KMS-11 (cell line): ENCODE results near the gene KCNE1.

Experiments used
- H2AFZ ChIP-seq: fragments of 200-600 bp; sonication (generic); 2 replicates; pipeline ENCODE4 v1.6.1; 2016; ENCODE audit warnings: antibody characterized with exemption, mixed run types, low read depth
- H3K27ac ChIP-seq: fragments of 200-600 bp; sonication (generic); 2 replicates; pipeline ENCODE4 v1.6.1; 2016; ENCODE audit warnings: mild to moderate bottlenecking, mixed run types
- H3K27me3 ChIP-seq: fragments of 200-600 bp; sonication (generic); 2 replicates; pipeline ENCODE4 v1.6.1; 2017; ENCODE audit warnings: mild to moderate bottlenecking, low read depth, mixed run types, moderate library complexity; ENCODE audit not compliant: insufficient read depth
- H3K36me3 ChIP-seq: fragments of 200-600 bp; sonication (generic); 2 replicates; pipeline ENCODE4 v1.6.1; 2017; ENCODE audit warnings: mild to moderate bottlenecking, mixed run types; ENCODE audit not compliant: insufficient read depth
- H3K4me1 ChIP-seq: fragments of 200-600 bp; sonication (generic); 2 replicates; pipeline ENCODE4 v1.6.1; 2016; ENCODE audit warnings: mild to moderate bottlenecking, low read depth, mixed run types; ENCODE audit not compliant: poor library complexity, severe bottlenecking
- H3K4me2 ChIP-seq: fragments of 200-600 bp; sonication (generic); 2 replicates; pipeline ENCODE4 v1.7.0; 2016; ENCODE audit warnings: mild to moderate bottlenecking, mixed run types
- H3K4me3 ChIP-seq: fragments of 200-600 bp; sonication (generic); IDR thresholded peaks from 2 replicates; pipeline ENCODE4 v1.6.1; 2017; ENCODE audit warnings: low read depth, low read length, mixed read lengths; ENCODE audit not compliant: insufficient read depth
- H3K79me2 ChIP-seq: fragments of 200-600 bp; sonication (generic); 2 replicates; pipeline ENCODE4 v1.6.1; 2016; ENCODE audit warnings: low read depth, mixed run types; ENCODE audit not compliant: insufficient read depth
- H3K9ac ChIP-seq: fragments of 200-600 bp; sonication (generic); 2 replicates; pipeline ENCODE4 v1.6.1; 2016; ENCODE audit warnings: mild to moderate bottlenecking, mixed run types
- H4K20me1 ChIP-seq: fragments of 200-600 bp; sonication (generic); 2 replicates; pipeline ENCODE4 v1.6.1; 2016; ENCODE audit warnings: mild to moderate bottlenecking, mixed run types; ENCODE audit not compliant: insufficient read depth
- CTCF ChIP-seq: fragments of 200-600 bp; sonication (generic); conservative IDR thresholded peaks from 2 replicates; pipeline ENCODE4 v1.6.1; 2017; ENCODE audit warnings: low read depth, mild to moderate bottlenecking, antibody characterized with exemption, low read length, moderate library complexity, mixed read lengths

The KCNE1 gene

GRCh38 chr21:34523019-34523555, 11.1 kb upstream of the KCNE1 start:
- no peak overlapping the region for H3K27ac ChIP-seq
- no peaks in the 10 kb centered on the region; the same call in 1 of the 2 replicates for H3K36me3 ChIP-seq
- no peaks in the 10 kb centered on the region for H3K79me2 ChIP-seq
- no peak for TF ChIP-seq CTCF
- no peak overlapping the region for H3K4me3 ChIP-seq
- H3K4me2 ChIP-seq = no peak overlapping the region
- no peaks in the 10 kb centered on the region for H3K27me3 ChIP-seq
- no peaks in the 10 kb centered on the region for H4K20me1 ChIP-seq
- H2AFZ ChIP-seq = no peak overlapping the region
- peaks cover 37% of the 10 kb centered on the region for H3K4me1 ChIP-seq
- no peak overlapping the region for H3K9ac ChIP-seq

- Histone ChIP-seq H3K79me2 (no peaks in the 10 kb centered on the region), H3K4me1 (peaks cover 29% of the 10 kb centered on the region), H4K20me1 (no peaks in the 10 kb centered on the region), H2AFZ (no peak overlapping the region), H3K36me3 (no peaks in the 10 kb centered on the region; the same call in 1 of the 2 replicates), H3K27ac (no peak overlapping the region), H3K9ac (no peak overlapping the region), H3K4me2 (no peak overlapping the region), H3K4me3 (no peak overlapping the region), H3K27me3 (no peaks in the 10 kb centered on the region)
- TF ChIP-seq CTCF = no peak
These were observed 10.3 kb upstream of the KCNE1 start for GRCh38 chr21:34522284-34522683.

- Histone ChIP-seq H3K4me1 (peaks cover 21% of the 10 kb centered on the region), H3K4me3 (no peak overlapping the region), H3K36me3 (no peaks in the 10 kb centered on the region; the same call in 1 of the 2 replicates), H4K20me1 (no peaks in the 10 kb centered on the region), H3K9ac (no peak overlapping the region), H3K79me2 (no peaks in the 10 kb centered on the region), H3K27ac (no peak overlapping the region), H3K4me2 (no peak overlapping the region), H3K27me3 (no peaks in the 10 kb centered on the region), H2AFZ (no peak overlapping the region)
- TF ChIP-seq CTCF = no peak
These were observed 9.6 kb upstream of the KCNE1 start for GRCh38 chr21:34521561-34521960.

GRCh38 chr21:34520764-34521508, 8.9 kb upstream of the KCNE1 start:
- Histone ChIP-seq H3K9ac (no peak overlapping the region), H3K4me3 (no peak overlapping the region), H2AFZ (no peak overlapping the region), H3K36me3 (no peaks in the 10 kb centered on the region; the same call in 1 of the 2 replicates), H4K20me1 (no peaks in the 10 kb centered on the region), H3K4me1 (peaks cover 15% of the 10 kb centered on the region), H3K27me3 (no peaks in the 10 kb centered on the region), H3K27ac (no peak overlapping the region; the same call in 1 of the 2 replicates), H3K79me2 (no peaks in the 10 kb centered on the region), H3K4me2 (no peak overlapping the region)
- no peak for TF ChIP-seq CTCF
